K562 (cell line): ENCODE results near the gene LAMA1. TPM values are rescaled to one million over a fixed set of nuclear protein-coding genes. Genes with fewer than 3 reads are reported as not detected.

ENCODE experiments used
- ATF7 ChIP-seq: fragments of 450-650 bp; IDR thresholded peaks from 2 replicates; pipeline ENCODE4 v1.7.1; 2014; ENCODE audit warnings: mild to moderate bottlenecking, moderate library complexity
- HNRNPL ChIP-seq: fragments of 200-400 bp; formaldehyde crosslinking; IDR thresholded peaks from 2 replicates; pipeline ENCODE4 v1.6.1; 2017; ENCODE audit warnings: low read depth, mild to moderate bottlenecking, low read length
- MEF2D ChIP-seq: conservative IDR thresholded peaks from 2 replicates; pipeline ENCODE4 v1.6.1; 2016; ENCODE audit warnings: low read depth, missing genetic modification characterization, missing compliant biosample characterization
- NFYB ChIP-seq: IDR thresholded peaks from 2 replicates; pipeline ENCODE4 v1.6.1; 2011; ENCODE audit warnings: mild to moderate bottlenecking, moderate library complexity; ENCODE audit not compliant: insufficient read length; ENCODE audit errors: extremely low read depth
- NRF1 ChIP-seq, 2 experiments: fragments of 450-650 bp; IDR thresholded peaks in 1 of 2; conservative IDR thresholded peaks in 1 of 2; 2 replicates each; pipeline ENCODE4 v1.6.1; 2014; ENCODE audit warnings: mild to moderate bottlenecking in 2 of 2
- PTRF ChIP-seq: fragments of 450-650 bp; IDR thresholded peaks from 2 replicates; pipeline ENCODE4 v1.6.1; 2016; ENCODE audit warnings: mild to moderate bottlenecking, missing genetic modification characterization, missing compliant biosample characterization
- XRCC5 ChIP-seq: fragments of 200-400 bp; formaldehyde crosslinking; IDR thresholded peaks from 2 replicates; pipeline ENCODE4 v1.6.1; 2017; ENCODE audit warnings: low read depth, mild to moderate bottlenecking, low read length
- ZEB2 ChIP-seq: fragments of 450-650 bp; IDR thresholded peaks from 2 replicates; pipeline ENCODE4 v1.6.1; 2016
- ZFX ChIP-seq: sonication (generic); formaldehyde crosslinking; IDR thresholded peaks from 2 replicates; pipeline ENCODE4 v1.8.0; 2022; ENCODE audit warnings: mild to moderate bottlenecking, missing genetic modification reagents, moderate library complexity
- ZNF212 ChIP-seq: fragments of 450-650 bp; formaldehyde crosslinking; IDR thresholded peaks from 2 replicates; pipeline ENCODE4 v1.4.0; 2020; ENCODE audit warnings: mild to moderate bottlenecking
- ZNF507 ChIP-seq: conservative IDR thresholded peaks from 2 replicates; pipeline ENCODE4 v1.6.1; 2017; ENCODE audit warnings: missing genetic modification characterization, missing compliant biosample characterization
- polyA plus RNA-seq, 8 experiments: library from polyadenylated mRNA; depleted of rRNA in 4 of 8; stranded (reverse) in 5 of 8; unstranded in 3 of 8; fragments of >200 nt; fragmentation: Nextera tagmentation in 2 of 8; fragmentation: Illumina TruSeq in 1 of 8; extraction: Ambion mirVana in 2 of 8; extraction: Trizol in 1 of 8; gene quantifications; 2 replicates each; pipeline versions ENCODE4 v1.2.1 to v1.2.3, GENCODE V29; 2011 to 2014; ENCODE audit warnings: inconsistent platforms in 1 of 8, missing spikeins in 1 of 8
- total RNA-seq, 7 experiments: library from RNA; depleted of rRNA in 6 of 7; stranded (reverse); fragments of >200 nt in 6 of 7; fragmentation: Illumina TruSeq in 2 of 7; extraction: Trizol in 2 of 7; gene quantifications; 2 replicates each; pipeline versions ENCODE4 v1.2.1 to v1.2.3, GENCODE V29; 2011 to 2021; ENCODE audit warnings: low replicate concordance in 1 of 7
- TF ChIP-seq, protein P1 (sequence below): fragments of 450-650 bp; formaldehyde crosslinking; IDR thresholded peaks from 2 replicates; pipeline ENCODE4 v1.4.0; 2020; ENCODE audit warnings: mild to moderate bottlenecking, moderate library complexity
- TF ChIP-seq, protein P2 (sequence below), 2 experiments: fragments of 450-650 bp; IDR thresholded peaks; 2 replicates each; pipeline ENCODE4 v1.6.1; 2016
- TF ChIP-seq, protein P3 (sequence below): sonication (generic); formaldehyde crosslinking; IDR thresholded peaks from 2 replicates; pipeline ENCODE4 v1.8.0; 2022; ENCODE audit warnings: missing genetic modification reagents, mild to moderate bottlenecking, borderline replicate concordance
- TF ChIP-seq, protein P4 (sequence below), 2 experiments: fragments of 450-650 bp; conservative IDR thresholded peaks; 2 replicates each; pipeline ENCODE4 v1.6.1; 2017; ENCODE audit warnings: mild to moderate bottlenecking in 2 of 2, moderate library complexity in 2 of 2
- TF ChIP-seq, protein P5 (sequence below): sonication (generic); formaldehyde crosslinking; IDR thresholded peaks from 2 replicates; pipeline ENCODE4 v1.4.0; 2020; ENCODE audit warnings: mild to moderate bottlenecking, missing genetic modification reagents

Gene LAMA1
- total and polyA plus RNA-seq, 9 of the 15 experiments (the other 6 are each of a cell fraction or from before 2014, with no cell fraction given), result 0.04 TPM; not detected in 8

- TF ChIP-seq, protein P1, sequence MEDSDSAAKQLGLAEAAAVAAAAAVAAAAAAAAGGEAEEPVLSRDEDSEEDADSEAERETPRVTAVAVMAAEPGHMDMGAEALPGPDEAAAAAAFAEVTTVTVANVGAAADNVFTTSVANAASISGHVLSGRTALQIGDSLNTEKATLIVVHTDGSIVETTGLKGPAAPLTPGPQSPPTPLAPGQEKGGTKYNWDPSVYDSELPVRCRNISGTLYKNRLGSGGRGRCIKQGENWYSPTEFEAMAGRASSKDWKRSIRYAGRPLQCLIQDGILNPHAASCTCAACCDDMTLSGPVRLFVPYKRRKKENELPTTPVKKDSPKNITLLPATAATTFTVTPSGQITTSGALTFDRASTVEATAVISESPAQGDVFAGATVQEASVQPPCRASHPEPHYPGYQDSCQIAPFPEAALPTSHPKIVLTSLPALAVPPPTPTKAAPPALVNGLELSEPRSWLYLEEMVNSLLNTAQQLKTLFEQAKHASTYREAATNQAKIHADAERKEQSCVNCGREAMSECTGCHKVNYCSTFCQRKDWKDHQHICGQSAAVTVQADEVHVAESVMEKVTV (CRISPR knock-in tag), result peak; percentile 90
- TF ChIP-seq HNRNPL (no peak), NFYB (no peak), ZFX (CRISPR knock-in tag) (no peak), ZEB2 (no peak), NRF1 (conservative IDR thresholded peaks at IDR 0.05 in 1 of 2, IDR thresholded peaks at IDR 0.05 in 1 of 2) (0 out of 4 replicates have a peak, but pooled peaks of 1 of the 2 experiments have one; percentile 24), XRCC5 (peak; percentile 39; the same call in 1 of the 2 replicates), ZNF212 (CRISPR knock-in tag) (no peak), ATF7 (no peak), PTRF (tag) (no peak), ZNF507 (tag) (no peak), MEF2D (peak; percentile 70; the same call in 1 of the 2 replicates)
- TF ChIP-seq, protein P2, sequence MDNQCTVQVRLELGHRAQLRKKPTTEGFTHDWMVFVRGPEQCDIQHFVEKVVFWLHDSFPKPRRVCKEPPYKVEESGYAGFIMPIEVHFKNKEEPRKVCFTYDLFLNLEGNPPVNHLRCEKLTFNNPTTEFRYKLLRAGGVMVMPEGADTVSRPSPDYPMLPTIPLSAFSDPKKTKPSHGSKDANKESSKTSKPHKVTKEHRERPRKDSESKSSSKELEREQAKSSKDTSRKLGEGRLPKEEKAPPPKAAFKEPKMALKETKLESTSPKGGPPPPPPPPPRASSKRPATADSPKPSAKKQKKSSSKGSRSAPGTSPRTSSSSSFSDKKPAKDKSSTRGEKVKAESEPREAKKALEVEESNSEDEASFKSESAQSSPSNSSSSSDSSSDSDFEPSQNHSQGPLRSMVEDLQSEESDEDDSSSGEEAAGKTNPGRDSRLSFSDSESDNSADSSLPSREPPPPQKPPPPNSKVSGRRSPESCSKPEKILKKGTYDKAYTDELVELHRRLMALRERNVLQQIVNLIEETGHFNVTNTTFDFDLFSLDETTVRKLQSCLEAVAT (IDR thresholded peaks at IDR 0.05), result peak; percentile 79; a peak in 3 of 4 replicates
- TF ChIP-seq, protein P3, sequence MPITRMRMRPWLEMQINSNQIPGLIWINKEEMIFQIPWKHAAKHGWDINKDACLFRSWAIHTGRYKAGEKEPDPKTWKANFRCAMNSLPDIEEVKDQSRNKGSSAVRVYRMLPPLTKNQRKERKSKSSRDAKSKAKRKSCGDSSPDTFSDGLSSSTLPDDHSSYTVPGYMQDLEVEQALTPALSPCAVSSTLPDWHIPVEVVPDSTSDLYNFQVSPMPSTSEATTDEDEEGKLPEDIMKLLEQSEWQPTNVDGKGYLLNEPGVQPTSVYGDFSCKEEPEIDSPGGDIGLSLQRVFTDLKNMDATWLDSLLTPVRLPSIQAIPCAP (CRISPR knock-in tag), result no peak
- TF ChIP-seq, protein P4, sequence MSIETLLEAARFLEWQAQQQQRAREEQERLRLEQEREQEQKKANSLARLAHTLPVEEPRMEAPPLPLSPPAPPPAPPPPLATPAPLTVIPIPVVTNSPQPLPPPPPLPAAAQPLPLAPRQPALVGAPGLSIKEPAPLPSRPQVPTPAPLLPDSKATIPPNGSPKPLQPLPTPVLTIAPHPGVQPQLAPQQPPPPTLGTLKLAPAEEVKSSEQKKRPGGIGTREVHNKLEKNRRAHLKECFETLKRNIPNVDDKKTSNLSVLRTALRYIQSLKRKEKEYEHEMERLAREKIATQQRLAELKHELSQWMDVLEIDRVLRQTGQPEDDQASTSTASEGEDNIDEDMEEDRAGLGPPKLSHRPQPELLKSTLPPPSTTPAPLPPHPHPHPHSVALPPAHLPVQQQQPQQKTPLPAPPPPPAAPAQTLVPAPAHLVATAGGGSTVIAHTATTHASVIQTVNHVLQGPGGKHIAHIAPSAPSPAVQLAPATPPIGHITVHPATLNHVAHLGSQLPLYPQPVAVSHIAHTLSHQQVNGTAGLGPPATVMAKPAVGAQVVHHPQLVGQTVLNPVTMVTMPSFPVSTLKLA (conservative IDR thresholded peaks at IDR 0.05), result no peak
- TF ChIP-seq, protein P5, sequence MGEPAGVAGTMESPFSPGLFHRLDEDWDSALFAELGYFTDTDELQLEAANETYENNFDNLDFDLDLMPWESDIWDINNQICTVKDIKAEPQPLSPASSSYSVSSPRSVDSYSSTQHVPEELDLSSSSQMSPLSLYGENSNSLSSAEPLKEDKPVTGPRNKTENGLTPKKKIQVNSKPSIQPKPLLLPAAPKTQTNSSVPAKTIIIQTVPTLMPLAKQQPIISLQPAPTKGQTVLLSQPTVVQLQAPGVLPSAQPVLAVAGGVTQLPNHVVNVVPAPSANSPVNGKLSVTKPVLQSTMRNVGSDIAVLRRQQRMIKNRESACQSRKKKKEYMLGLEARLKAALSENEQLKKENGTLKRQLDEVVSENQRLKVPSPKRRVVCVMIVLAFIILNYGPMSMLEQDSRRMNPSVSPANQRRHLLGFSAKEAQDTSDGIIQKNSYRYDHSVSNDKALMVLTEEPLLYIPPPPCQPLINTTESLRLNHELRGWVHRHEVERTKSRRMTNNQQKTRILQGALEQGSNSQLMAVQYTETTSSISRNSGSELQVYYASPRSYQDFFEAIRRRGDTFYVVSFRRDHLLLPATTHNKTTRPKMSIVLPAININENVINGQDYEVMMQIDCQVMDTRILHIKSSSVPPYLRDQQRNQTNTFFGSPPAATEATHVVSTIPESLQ (CRISPR knock-in tag), result no peak
Measured at GRCh38 chr18:6920099-6920955, 197.3 kb downstream of the LAMA1 start (continued).
